T-helper 2 cell treated with Interferon-gamma antibody and Interleukin-4, amounts not matched to agents 100 ng/mL and 5 ng/mL, for 36 hours (primary cell): ENCODE measurements around the gene MYO18A. TPM values are rescaled to one million over a fixed set of nuclear protein-coding genes. Genes with fewer than 3 reads are reported as not detected.
"Not testable (repeated sequence)": the region's sequence is repeated elsewhere in the genome, so short reads cannot be mapped to it uniquely, and the experiment has no call there.

ENCODE experiments used
- intact Hi-C: fragments of 100-400 bp; cut with micrococcal nuclease; formaldehyde crosslinking; loops from one replicate; pipeline ENCODE4 v1.15.1; 2023
- total RNA-seq: library from RNA; stranded (reverse); gene quantifications from 2 replicates; pipeline ENCODE4 v1.2.3, GENCODE V29; 2022

Gene MYO18A
- total RNA-seq, 1 donor from 2014 or later = 101 TPM

DNA sequence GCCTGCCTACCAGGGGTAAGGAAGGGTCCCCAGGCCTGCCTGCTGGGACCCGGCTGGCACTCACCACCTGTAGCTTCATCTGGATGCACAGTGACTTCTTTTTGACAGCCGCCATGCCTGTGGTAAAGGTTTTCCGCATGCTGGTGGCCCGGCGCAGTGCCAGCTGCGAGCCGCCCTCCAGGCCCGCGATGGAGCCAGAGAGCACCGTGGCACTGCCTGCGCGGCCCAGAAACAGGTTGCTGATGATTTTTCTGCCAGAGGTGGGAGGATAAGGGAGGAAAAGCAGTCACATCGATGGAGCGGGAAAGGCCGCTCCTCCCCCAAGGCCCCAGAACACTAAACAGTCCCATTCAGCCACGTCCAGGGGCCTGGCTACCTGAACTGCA lies 69.8 kb downstream of the MYO18A start:
- intact Hi-C loops = no loop called here

DNA sequence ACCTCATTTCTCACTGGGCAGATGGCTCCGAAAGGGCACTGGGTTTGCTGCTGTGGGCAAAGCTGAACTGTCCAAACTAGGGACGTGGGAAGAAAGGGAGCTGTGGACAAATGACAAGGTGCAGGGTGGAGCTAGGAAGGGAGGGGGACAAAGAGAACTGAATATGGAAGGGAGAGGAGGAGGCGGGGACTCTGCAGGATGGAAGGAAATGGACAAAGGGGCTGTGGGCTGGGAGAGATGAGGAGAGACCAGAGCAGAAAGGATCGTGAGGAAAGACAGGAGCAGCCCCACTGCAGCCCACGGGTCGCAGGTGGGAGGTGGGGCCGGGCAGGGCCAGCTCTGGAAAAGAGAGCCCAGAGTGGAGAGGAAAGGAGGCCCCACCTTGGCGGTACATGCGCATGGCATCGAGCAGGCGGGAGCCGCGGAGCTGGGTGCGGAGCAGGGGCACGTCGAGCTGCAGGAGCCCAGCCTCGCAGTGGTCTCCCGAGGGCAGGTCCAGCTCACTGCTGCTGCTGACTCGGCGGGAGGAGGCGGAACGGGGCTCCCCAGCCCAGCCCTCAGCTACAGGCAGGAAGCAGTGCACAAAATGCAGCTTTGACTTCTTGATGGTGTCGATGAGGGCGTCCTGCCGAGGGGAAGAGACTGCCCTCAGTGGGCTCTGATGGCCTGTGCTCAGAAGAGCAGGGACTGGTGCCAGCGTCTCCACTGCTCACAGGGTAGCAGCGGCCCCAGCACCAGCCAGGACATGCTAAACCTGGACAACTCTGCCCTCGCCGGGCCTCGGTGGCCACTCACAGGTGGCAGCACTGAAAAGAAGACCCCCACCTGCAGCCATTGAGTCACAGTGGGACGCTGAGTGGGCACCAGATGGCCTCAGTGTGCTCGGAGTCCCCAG lies 70.5 kb downstream of the MYO18A start:
- intact Hi-C loops = no loop called here

DNA sequence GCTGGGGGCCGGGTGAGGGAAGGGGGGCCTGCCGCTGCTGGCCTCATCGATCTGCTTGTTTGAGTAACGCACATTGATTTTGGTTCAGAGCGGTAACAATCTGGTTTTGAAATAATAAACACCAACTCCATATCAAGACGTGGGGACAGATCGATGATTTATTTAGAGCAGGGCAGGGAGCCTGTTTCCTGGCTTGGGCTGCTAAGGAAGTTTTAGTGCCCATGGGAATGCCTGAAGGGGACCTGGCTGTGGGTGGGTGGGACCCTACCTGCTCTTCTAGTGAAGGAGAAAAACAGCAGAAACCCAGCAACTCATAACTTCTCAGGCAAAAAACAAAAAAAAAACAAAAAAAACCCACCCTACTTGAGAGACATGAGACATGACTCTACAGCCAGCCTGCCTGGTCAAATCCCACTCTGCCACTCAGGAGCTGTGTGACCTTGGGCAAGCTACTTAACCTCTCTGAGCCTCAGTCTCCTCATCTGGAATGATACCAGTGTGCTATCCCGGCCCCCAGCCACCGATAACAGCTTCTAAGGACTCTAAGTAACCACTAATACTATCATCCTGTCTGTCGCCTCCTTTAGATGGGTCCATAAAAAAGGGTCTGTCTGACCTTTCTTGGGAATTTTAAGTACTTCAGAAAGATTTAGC lies 71.2 kb downstream of the MYO18A start:
- intact Hi-C loops = no loop called here

DNA sequence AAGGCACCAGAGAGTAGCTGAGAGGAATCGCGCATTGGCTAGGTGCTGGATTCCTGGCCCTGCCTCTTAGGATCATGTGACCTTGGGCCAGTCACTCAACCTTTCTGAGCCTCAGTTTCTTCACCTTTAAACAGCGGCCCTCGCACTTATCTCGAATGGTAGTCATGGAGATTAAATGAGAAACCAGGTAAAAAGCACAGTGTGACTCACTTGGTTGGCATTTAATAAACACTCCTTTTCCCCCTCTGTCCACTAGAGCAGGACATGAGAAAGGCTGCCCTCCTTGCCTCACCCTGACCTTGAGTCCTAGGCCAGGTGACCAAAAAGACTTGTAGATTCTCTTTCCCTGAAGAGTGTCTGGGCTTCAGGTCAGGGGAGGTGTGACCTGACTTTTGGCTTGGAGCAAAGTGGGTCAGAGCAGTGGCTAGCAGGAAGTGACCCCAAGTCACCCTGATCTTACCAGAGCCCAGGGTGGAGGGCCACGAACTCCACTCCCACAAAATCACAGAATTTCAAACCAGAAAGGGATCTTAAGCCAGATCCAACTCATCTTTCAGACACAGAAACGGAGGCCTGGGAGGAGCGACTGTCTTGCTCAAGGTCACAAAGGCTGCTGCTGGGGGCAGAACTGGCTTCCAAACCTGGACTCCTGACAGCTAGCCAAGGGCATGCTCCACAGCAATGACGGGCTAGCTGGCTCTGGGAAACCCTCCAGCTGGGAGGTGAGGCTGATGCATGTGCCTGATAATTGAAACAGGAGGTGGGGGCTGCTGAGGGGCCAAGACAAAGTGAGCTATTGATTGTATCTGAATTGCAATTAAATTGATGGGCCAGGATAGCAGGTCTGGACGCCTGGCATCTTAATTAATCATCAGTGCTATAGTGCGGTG lies 72.0 kb downstream of the MYO18A start:
- intact Hi-C loops = no loop called here

- intact Hi-C loops = no loop called here
These were observed 73.1 kb downstream of the MYO18A start for GRCh38 chr17:29107084-29107483.

DNA sequence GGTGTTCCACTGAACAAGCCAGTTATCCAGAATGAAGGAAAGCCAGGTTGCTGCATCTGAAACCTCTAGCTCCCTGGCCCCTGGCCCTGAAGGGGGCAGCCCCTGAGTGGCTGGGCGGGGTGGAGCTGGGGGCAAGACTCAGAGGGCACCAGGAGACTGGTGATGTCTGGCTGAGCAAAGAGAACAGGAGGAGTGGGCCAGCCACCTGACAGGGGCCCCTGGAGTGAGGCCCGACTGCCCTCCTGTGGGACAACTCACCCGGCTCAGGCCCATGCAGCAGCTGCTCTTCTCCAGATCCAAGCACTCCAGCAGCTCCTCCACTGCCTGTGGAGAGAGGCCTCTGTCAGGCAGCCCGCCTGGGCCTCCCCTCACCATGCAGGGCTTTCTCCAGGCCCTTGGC lies 76.9 kb downstream of the MYO18A start:
- intact Hi-C loops = no loop called here

DNA sequence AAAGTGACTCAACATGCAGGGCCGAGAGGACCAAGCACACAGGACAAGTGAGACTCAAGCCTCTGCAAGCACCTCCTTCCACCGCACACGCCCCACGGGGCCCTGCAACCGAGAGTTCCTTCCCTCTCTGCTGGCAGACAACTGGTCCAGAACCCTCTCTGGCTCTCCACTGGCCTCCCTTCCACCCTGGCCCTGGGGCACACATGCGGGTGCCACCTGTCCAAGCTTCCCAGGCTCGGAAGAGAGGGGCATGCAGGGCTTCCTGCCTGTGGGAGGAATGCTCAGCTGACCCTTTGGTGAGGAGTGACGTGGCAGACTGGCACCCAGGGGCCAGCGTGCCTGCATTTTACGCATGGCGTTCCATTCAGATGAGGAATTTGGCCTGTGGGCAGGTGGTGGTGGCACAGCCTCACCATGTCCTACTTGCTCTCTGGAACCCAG lies 77.4 kb downstream of the MYO18A start:
- intact Hi-C loops = no loop called here

DNA sequence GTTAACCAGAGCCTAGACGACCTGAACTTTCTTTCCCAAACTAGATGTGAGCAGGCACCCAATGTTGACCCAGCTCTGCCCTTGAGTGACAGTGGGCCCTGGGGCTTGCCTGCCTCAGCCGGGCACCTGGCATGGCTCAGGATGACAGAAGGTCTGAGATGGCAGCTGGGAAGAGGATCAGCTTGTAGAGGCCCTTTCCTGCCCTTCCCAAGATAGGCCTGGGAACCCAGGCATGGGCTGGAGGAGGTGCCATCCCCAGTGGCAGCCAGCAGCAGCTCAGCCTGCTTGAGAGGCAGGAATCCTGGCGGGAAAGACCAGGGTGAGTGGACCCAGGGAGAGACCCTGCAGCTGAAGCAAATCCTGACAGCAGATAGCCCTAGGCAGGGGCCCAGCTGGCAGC lies 78.2 kb downstream of the MYO18A start:
- intact Hi-C loops = no loop called here

GRCh38 chr17:29100296-29100695 lies 79.9 kb downstream of the MYO18A start:
- intact Hi-C loops = no loop called here

GRCh38 chr17:29099527-29099926 lies 80.7 kb downstream of the MYO18A start:
- intact Hi-C loops = no loop called here

DNA sequence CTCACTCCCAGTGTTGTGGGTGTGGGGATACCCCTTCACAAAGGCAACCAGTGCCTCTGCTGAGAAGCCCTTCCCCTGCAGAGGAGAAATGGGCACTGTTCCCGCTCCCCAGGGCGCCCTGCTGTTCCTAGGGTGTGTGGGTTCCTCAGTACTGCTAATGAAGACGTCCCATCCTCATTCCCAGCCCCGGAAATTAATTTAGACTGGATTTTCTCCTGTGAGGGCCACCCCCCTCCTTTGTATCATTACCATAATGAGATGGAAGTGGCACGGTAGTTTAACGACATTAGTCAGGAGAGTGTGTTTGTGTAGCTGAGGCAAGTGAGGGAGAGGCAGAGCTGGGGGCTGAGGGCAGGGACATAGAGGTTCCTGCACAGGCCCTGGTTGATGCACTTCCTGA lies 84.1 kb downstream of the MYO18A start:
- intact Hi-C loops = no loop called here

GRCh38 chr17:29095439-29095838 lies 84.8 kb downstream of the MYO18A start:
- intact Hi-C loops = no loop called here

GRCh38 chr17:29094101-29094708 lies 86.0 kb downstream of the MYO18A start:
- intact Hi-C loops = no loop called here

DNA sequence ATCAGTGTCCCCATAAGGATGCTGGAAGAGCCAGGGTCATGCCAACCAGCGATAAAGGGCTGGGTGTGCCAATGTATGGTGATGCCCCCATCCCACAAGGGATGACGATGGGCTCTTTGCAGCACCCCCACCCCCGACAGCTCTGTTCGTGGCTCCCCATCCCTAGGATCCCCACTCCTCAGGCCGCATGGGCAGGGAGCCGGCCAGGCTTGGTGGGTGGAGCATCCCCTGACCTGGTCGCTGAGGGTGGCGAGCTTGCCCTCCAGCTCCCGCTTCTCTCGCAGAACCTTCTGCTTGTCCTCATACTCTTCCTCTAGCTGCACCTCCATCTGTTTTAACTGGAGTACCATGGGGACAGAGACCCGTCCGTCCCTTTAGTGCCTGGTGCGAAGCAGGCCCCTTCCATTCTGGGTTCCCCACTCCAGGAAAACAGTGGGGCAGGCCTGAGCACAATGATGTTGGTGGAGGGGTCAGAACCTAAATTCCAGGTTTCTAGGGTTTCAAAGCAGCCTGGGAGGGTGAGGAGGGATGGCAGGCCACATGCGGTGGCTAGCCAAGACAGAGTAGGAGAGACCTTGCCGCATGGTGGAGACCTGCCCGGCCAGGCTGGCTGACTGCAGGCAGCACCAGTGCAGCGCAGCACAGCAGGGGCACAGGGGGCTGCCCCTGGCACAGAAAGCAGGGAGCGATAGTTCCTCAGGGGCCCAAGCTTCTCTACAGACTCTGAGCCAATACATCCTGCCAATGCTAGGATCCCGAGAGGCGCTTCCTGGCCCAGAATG lies 86.9 kb downstream of the MYO18A start:
- intact Hi-C loops = no loop called here

- intact Hi-C loops = no loop called here
These were observed 88.5 kb downstream of the MYO18A start for GRCh38 chr17:29091606-29092289.

DNA sequence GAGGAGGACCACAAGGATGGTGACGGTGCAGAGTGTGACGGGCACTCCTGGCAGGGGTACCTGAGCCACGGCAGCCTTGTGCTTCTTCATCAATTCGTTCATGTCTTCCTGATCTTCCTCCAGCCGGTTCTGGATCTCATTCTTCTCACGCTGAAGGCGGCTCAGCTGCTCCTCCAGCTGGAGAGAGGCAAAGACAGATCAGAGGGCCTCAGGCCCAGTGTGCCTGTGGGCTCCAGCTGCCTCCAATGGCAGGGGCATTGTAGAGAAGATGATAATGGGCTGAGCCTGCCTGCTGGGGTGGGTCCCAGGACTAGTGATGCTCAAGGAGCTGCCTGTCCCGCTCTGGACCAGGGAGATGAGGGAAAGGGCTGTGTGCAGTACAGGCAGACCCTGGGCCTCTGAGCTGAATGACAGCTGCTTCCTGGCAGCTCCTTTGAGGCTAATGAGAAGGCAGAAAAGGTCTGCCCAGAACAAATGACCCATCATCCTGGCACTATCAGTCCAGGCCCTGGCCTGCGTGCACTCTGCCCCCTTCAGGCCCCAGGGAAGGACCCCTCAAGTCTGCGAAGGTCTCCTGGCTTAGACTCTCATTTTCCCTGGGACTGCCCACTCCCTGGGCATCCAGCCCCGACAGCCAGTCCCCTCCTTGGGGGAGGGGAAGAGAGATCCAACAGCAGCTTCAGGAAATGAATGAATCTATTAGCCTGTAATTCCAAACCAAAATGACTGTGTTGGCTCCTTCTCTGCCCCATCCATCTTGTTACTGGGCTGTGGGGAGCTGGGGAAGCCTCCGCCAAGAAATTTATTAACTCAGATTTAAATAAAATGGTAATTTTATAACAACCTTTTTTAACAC lies 89.2 kb downstream of the MYO18A start:
- intact Hi-C loops = no loop called here

DNA sequence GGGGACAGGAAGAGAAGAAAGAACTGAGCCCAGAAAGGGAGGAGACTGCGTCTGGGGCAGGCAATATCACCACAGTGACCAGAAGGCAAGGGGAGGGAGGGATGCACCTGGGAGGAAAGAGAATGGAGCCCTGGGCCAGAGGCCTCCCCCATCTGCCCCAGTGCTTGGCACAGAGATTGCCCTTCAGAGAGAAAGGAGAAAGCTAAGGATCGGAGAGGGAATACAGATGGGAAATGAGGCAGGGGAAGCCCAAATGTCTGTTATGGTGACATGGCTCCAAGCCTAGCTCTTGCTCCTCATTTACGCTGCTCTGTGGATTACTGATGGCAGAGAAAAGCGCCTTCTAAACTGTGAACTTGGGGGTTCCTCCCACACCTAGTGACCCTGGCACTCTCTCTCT lies 90.1 kb downstream of the MYO18A start:
- intact Hi-C loops = no loop called here

GRCh38 chr17:29089601-29090044 lies 90.6 kb downstream of the MYO18A start:
- intact Hi-C loops = no loop called here

DNA sequence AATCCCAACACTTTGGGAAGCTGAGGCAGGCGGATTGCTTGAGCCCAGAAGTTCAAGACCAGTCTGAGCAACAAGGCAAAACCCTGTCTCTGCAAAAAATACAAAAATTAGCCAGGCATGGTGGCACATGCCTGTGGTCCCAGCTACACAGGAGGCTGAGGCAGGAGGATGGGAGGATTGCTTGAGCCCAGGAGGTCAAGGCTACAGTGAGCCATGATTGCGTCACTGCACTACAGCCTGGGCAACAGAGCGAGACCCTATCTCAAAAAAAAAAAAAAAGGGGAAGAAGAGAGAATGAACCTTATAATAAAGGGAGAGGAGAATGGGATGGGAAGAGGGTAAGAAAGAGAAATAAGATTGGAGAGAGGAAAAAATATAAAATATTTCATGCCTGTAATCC lies 91.4 kb downstream of the MYO18A start:
- intact Hi-C loops = not testable (repeated sequence)
